ENCODE results near the gene AGPAT3. TPM values are rescaled to one million over a fixed set of nuclear protein-coding genes. Genes with fewer than 3 reads are reported as not detected.

AGPAT3 gene
- total and polyA plus RNA-seq, 7 donors, result 14.4 to 48.5 (median 20.3) TPM

DNA sequence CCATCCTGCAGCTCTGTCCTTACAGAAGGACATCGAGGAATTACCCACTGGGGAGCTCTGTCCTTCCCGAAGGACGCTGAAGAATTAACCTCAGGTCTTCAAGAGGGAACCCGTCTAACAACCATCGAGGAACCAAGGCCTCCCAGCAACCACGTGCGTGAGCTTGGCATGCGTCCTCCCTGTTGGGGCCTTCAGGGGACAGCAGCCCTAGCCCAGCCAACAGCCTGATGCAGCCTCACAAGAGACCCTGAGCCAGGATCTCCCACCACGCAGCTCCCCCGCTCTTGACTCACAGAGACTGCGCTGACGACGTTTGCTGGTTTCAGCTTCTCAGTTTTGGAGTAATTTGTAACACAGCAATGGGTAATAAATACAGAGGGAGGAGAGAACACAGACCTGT, 19.6 kb upstream of the AGPAT3 start:
- no peak for DNase-seq
- Histone ChIP-seq H3K27ac (no peak overlapping the region), H3K4me3 (no peak overlapping the region), H3K4me1 (no peaks in the 10 kb centered on the region), H3K27me3 (no peaks in the 10 kb centered on the region), H3K9me3 (no peaks in the 10 kb centered on the region), H3K36me3 (no peaks in the 10 kb centered on the region)
- TF ChIP-seq EP300 (IDR thresholded peaks at IDR 0.05) (no peak), POLR2AphosphoS5 (IDR thresholded peaks at IDR 0.05) (no peak), POLR2A (IDR thresholded peaks at IDR 0.05) (no peak)
- TF ChIP-seq, protein P1, sequence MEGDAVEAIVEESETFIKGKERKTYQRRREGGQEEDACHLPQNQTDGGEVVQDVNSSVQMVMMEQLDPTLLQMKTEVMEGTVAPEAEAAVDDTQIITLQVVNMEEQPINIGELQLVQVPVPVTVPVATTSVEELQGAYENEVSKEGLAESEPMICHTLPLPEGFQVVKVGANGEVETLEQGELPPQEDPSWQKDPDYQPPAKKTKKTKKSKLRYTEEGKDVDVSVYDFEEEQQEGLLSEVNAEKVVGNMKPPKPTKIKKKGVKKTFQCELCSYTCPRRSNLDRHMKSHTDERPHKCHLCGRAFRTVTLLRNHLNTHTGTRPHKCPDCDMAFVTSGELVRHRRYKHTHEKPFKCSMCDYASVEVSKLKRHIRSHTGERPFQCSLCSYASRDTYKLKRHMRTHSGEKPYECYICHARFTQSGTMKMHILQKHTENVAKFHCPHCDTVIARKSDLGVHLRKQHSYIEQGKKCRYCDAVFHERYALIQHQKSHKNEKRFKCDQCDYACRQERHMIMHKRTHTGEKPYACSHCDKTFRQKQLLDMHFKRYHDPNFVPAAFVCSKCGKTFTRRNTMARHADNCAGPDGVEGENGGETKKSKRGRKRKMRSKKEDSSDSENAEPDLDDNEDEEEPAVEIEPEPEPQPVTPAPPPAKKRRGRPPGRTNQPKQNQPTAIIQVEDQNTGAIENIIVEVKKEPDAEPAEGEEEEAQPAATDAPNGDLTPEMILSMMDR (IDR thresholded peaks at IDR 0.05), result no peak
- intact Hi-C loops (cut with DNase I), result no loop called here
- 93 to 95% methylated on average over 13 of the region's 13 CpGs for WGBS, 2 donors

DNA sequence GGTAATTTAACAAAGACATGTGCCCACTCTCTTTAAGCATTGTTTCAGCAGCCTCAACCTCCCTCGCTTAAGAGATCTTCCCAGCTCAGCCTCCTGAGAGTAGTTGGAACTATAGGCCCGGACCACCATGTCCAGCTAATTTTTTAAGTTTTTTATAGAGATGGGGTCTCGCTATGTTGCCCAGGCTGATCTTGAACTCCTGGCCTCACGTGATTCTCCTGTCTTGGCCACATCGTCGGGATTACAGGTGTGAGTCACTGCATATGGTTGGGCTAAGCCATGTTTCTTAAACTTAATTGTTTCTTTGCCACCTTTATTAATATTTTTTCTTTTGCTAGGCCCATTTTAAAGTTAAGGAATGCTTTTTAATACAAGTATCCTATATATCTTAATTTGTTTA, 18.6 kb upstream of the AGPAT3 start:
- intact Hi-C loops (cut with DNase I), result no loop called here
- H3K27ac ChIP-seq, result no peak overlapping the region
- no peaks in the 10 kb centered on the region for H3K27me3 ChIP-seq
- no peak for DNase-seq
- no peaks in the 10 kb centered on the region for H3K9me3 ChIP-seq
- 91 to 95% methylated on average over 6 of the region's 6 CpGs for WGBS, 2 donors
- H3K4me3 ChIP-seq, result no peak overlapping the region
- TF ChIP-seq EP300 (IDR thresholded peaks at IDR 0.05) (no peak), POLR2AphosphoS5 (IDR thresholded peaks at IDR 0.05) (no peak)
- no peaks in the 10 kb centered on the region for H3K4me1 ChIP-seq
- no peaks in the 10 kb centered on the region for H3K36me3 ChIP-seq

DNA sequence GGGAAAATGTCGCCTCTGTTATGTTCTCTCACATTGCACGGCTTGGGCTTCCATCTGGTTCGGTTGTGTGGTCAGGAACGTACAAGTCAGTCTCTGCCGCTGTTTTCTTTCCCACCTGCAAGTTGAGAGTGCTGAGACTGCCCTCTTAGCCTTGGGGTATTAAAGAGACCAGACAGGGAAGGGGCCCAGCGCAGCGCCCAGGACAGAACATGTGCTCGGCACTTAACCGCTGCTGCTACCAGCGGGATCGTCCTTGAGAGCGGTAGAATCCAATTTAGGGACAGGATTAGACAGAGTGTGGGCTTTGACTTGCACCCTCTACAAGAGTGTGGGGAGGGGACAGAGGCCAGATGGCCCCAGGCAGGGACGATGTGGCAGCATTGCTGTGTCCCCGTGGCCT, 17.7 kb upstream of the AGPAT3 start:
- 89 to 95% methylated on average over 14 of the region's 14 CpGs for WGBS, 2 donors
- no peak overlapping the region for H3K4me3 ChIP-seq
- TF ChIP-seq, protein P1 (IDR thresholded peaks at IDR 0.05), result no peak
- no peak for TF ChIP-seq POLR2AphosphoS5 (IDR thresholded peaks at IDR 0.05)
- intact Hi-C loops (cut with DNase I), result no loop called here
- no peaks in the 10 kb centered on the region for H3K27me3 ChIP-seq
- H3K4me1 ChIP-seq, result no peaks in the 10 kb centered on the region
- H3K36me3 ChIP-seq, result no peaks in the 10 kb centered on the region
- no peaks in the 10 kb centered on the region for H3K9me3 ChIP-seq
- no peak for DNase-seq
- no peak overlapping the region for H3K27ac ChIP-seq

DNA sequence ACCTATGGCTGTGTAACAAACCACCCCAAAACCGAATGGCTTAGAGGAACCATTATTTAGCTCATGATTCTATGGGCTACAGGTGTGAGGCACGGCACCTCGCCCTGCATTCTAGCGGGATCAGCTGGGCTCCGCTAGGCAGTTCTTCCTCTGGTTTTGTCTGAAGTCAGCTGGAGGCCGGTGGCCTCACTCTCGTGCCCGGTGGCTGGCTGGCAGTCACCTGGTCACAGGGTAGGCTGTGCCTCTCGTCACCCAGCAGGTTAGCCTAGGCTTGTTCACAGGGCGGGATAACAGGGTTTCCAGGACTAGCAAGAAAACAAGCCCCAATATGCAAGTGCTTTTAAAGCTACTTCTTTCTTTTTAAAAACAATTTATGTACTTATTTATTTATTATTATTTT, 16.3 kb upstream of the AGPAT3 start:
- 91 to 94% methylated on average over 10 of the region's 10 CpGs for WGBS, 2 donors
- H3K4me3 ChIP-seq, result no peak overlapping the region
- H3K36me3 ChIP-seq, result no peaks in the 10 kb centered on the region
- DNase-seq, result no peak
- H3K27ac ChIP-seq, result no peak overlapping the region
- TF ChIP-seq POLR2AphosphoS5 (IDR thresholded peaks at IDR 0.05) (no peak), POLR2A (IDR thresholded peaks at IDR 0.05) (no peak), EP300 (IDR thresholded peaks at IDR 0.05) (no peak)
- TF ChIP-seq, protein P1 (IDR thresholded peaks at IDR 0.05), result no peak
- H3K27me3 ChIP-seq, result no peaks in the 10 kb centered on the region
- intact Hi-C loops (cut with DNase I), result no loop called here
- no peaks in the 10 kb centered on the region for H3K4me1 ChIP-seq
- no peaks in the 10 kb centered on the region for H3K9me3 ChIP-seq

DNA sequence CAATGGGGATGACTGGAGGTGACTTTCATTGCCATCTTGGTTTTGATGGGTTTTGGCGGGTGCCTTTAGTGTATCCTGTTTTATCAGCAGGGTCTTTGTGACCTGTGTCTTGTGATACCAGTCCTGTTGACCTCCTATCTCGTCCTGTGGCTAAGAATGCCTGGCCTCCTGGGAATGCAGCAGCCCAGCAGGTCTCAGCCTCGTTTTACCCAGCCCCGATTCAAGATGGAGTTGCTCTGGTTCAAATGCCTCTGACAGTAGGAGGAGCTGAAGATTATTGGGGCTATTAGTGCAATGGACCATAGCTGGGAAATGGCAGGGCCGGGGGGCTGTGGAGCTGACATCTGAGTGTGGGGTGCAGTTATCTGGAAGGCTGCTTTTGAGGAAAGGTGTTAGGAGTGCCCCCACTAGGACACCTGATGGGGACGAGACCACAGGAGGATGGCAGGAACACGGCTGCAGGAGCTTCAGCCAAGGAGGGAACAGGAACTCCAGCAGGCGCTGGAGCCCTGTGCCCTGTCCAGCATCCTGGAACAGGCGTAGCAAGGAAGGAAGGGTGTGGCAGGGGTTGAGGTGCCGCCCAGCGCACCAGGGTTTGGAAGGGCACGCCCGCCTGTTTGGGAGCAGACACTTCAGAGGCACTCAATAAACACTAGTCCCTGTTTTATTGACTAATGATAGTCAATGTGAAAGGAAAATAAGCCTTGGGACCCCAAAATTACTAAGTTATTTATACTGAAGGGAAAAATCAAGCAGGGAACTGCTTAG, 15.3 kb upstream of the AGPAT3 start:
- Histone ChIP-seq H3K4me3 (no peak overlapping the region), H3K9me3 (no peaks in the 10 kb centered on the region), H3K27me3 (no peaks in the 10 kb centered on the region), H3K4me1 (no peaks in the 10 kb centered on the region), H3K36me3 (no peaks in the 10 kb centered on the region), H3K27ac (no peak overlapping the region)
- TF ChIP-seq POLR2AphosphoS5 (IDR thresholded peaks at IDR 0.05), result no peak
- intact Hi-C loops (cut with DNase I), result no loop called here
- DNase-seq, result no peak
- 35 to 66% methylated on average over 13 of the region's 13 CpGs for WGBS, 2 donors
